H1 (cell line): ENCODE data around the gene RRP1. TPM values are rescaled to one million over a fixed set of nuclear protein-coding genes. Genes with fewer than 3 reads are reported as not detected.

ENCODE experiments used
- CTCF ChIA-PET: fragments of 300-600 bp; sonication (Branson Sonifier 250); formaldehyde crosslinking; loops from one replicate; lab custom pipeline; 2021; ENCODE audit not compliant: partially characterized antibody; lab: Charles Lee
- POLR2A ChIA-PET: fragments of 300-600 bp; sonication (Branson Sonifier 250); formaldehyde crosslinking; loops from one replicate; lab custom pipeline; 2021; ENCODE audit warnings: inconsistent platforms; ENCODE audit not compliant: partially characterized antibody; lab: Charles Lee
- DNase-seq, 2 experiments: peaks; one replicate each; pipeline versions ENCODE4 v3.0.0 to v3.0.0-alpha.2; 2010 to 2022; ENCODE audit warnings: low spot score in 2 of 2, low read depth in 1 of 2, mixed read lengths in 1 of 2
- FAIRE-seq: peaks from 2 replicates; lab custom pipeline; 2011; peaks lifted over from hg19 to GRCh38; lab: Jason Lieb, UNC
- H2AFZ ChIP-seq: 2 replicates; pipeline ENCODE4 v1.8.1; 2012; ENCODE audit warnings: low read length, inconsistent platforms
- H2AK5ac ChIP-seq: 2 replicates; pipeline ENCODE4 v1.6.1; 2013; ENCODE audit warnings: low read depth, low read length
- H2BK120ac ChIP-seq: replicated peaks from 2 replicates; pipeline ENCODE3; 2013; ENCODE audit warnings: low read depth, low read length, inconsistent platforms
- H2BK12ac ChIP-seq: 2 replicates; pipeline ENCODE4 v1.6.1; 2013; ENCODE audit warnings: low read depth, low read length
- H2BK15ac ChIP-seq: 2 replicates; pipeline ENCODE4 v1.6.1; 2013; ENCODE audit warnings: low read length
- H2BK20ac ChIP-seq: 2 replicates; pipeline ENCODE4 v1.6.1; 2013; ENCODE audit warnings: low read length
- H2BK5ac ChIP-seq: 2 replicates; pipeline ENCODE4 v1.6.1; 2013; ENCODE audit warnings: low read depth, low read length
- H3K14ac ChIP-seq: 2 replicates; pipeline ENCODE4 v1.6.1; 2013; ENCODE audit warnings: inconsistent platforms; ENCODE audit not compliant: insufficient read length
- H3K18ac ChIP-seq: 2 replicates; pipeline ENCODE4 v1.6.1; 2013; ENCODE audit warnings: low read length; ENCODE audit errors: extremely low read depth
- H3K23ac ChIP-seq: 2 replicates; pipeline ENCODE4 v1.6.1; 2013; ENCODE audit warnings: inconsistent platforms; ENCODE audit not compliant: insufficient read length
- H3K23me2 ChIP-seq: 2 replicates; pipeline ENCODE4 v1.6.1; 2013; ENCODE audit warnings: low read depth, low read length
- H3K27ac ChIP-seq: 2 replicates; pipeline ENCODE4 v1.6.1; 2011; ENCODE audit warnings: low read depth, low read length, inconsistent platforms
- H3K27me3 ChIP-seq, 4 experiments: replicated peaks in 1 of 4; 1 replicate in 1 of 4; 2 replicates in 3 of 4; pipeline versions ENCODE4 v1.6.1 to v1.8.1; 2011 to 2013; ENCODE audit warnings: low read length in 3 of 4, mild to moderate bottlenecking in 3 of 4, inconsistent platforms in 2 of 4, mixed read lengths in 2 of 4, moderate library complexity in 1 of 4; ENCODE audit not compliant: control insufficient read depth in 3 of 4, insufficient read depth in 3 of 4; ENCODE audit errors: extremely low read depth in 1 of 4
- H3K36me3 ChIP-seq, 4 experiments: 2 replicates each; pipeline versions ENCODE4 v1.6.1 to v1.8.1; 2011 to 2013; ENCODE audit warnings: mild to moderate bottlenecking in 4 of 4, low read length in 3 of 4, moderate library complexity in 2 of 4, control low read depth in 1 of 4, inconsistent platforms in 1 of 4; ENCODE audit not compliant: insufficient read depth in 4 of 4, control insufficient read depth in 2 of 4
- H3K4ac ChIP-seq: replicated peaks from 2 replicates; pipeline ENCODE3; 2013; ENCODE audit warnings: low read length, low read depth, mixed read lengths, inconsistent platforms; ENCODE audit not compliant: insufficient read length
- H3K4me1 ChIP-seq, 4 experiments: replicated peaks in 1 of 4; 1 replicate in 1 of 4; 2 replicates in 3 of 4; pipeline versions ENCODE4 v1.6.1 to v1.8.1; 2011 to 2013; ENCODE audit warnings: low read length in 3 of 4, inconsistent platforms in 2 of 4, mixed read lengths in 1 of 4; ENCODE audit not compliant: insufficient read depth in 4 of 4, control insufficient read depth in 3 of 4
- H3K4me2 ChIP-seq, 2 experiments: 2 replicates each; pipeline versions ENCODE4 v1.6.1 to v1.8.1; 2011 to 2013; ENCODE audit warnings: low read depth in 2 of 2, low read length in 2 of 2, control low read depth in 1 of 2, inconsistent platforms in 1 of 2, mild to moderate bottlenecking in 1 of 2; ENCODE audit not compliant: insufficient read depth in 1 of 2
- H3K4me3 ChIP-seq, 4 experiments: fragments of 200-600, 300-600 bp in 1 of 4; sonication (generic), shearing (Covaris generic), sonication (Bioruptor Twin) in 1 of 4; 2 replicates each; pipeline versions ENCODE4 v1.5.1 to v1.8.1; 2011 to 2016; ENCODE audit warnings: low read length in 4 of 4, low read depth in 3 of 4, control low read depth in 2 of 4, inconsistent platforms in 2 of 4, mild to moderate bottlenecking in 2 of 4, mixed read lengths in 1 of 4, moderate library complexity in 1 of 4; ENCODE audit not compliant: insufficient read depth in 2 of 4; ENCODE audit errors: extremely low read depth in 1 of 4
- H3K56ac ChIP-seq: replicated peaks from 2 replicates; pipeline ENCODE3; 2013; ENCODE audit warnings: low read depth, mild to moderate bottlenecking, mixed read lengths, low read length, inconsistent platforms; ENCODE audit not compliant: insufficient read length
- H3K79me1 ChIP-seq: 2 replicates; pipeline ENCODE4 v1.6.1; 2013; ENCODE audit warnings: low read depth, low read length, control low read depth
- H3K79me2 ChIP-seq, 2 experiments: 2 replicates each; pipeline versions ENCODE4 v1.6.1 to v1.8.1; 2012 to 2013; ENCODE audit warnings: low read length in 2 of 2, mild to moderate bottlenecking in 2 of 2, inconsistent platforms in 1 of 2; ENCODE audit not compliant: insufficient read depth in 2 of 2, control insufficient read depth in 1 of 2
- H3K9ac ChIP-seq, 4 experiments: replicated peaks in 1 of 4; 1 replicate in 1 of 4; 2 replicates in 3 of 4; pipeline versions ENCODE4 v1.6.1 to v1.8.1; 2011 to 2013; ENCODE audit warnings: low read depth in 3 of 4, low read length in 3 of 4, control low read depth in 2 of 4, mild to moderate bottlenecking in 2 of 4, moderate library complexity in 2 of 4, inconsistent platforms in 1 of 4; ENCODE audit errors: extremely low read depth in 1 of 4
- H3K9me3 ChIP-seq, 2 experiments: 2 replicates each; pipeline versions ENCODE4 v1.6.1 to v1.8.1; 2012 to 2013; ENCODE audit warnings: mild to moderate bottlenecking in 2 of 2, moderate library complexity in 2 of 2, control low read depth in 1 of 2, inconsistent platforms in 1 of 2, low read depth in 1 of 2, low read length in 1 of 2, mixed read lengths in 1 of 2; ENCODE audit not compliant: insufficient read depth in 2 of 2
- H4K20me1 ChIP-seq, 2 experiments: replicated peaks in 1 of 2; 2 replicates each; pipeline versions ENCODE3 to v1.8.1; 2011 to 2013; ENCODE audit warnings: inconsistent platforms in 2 of 2, low read length in 2 of 2, mild to moderate bottlenecking in 1 of 2; ENCODE audit not compliant: insufficient read depth in 2 of 2, control insufficient read depth in 1 of 2
- H4K5ac ChIP-seq: 2 replicates; pipeline ENCODE4 v1.6.1; 2013; ENCODE audit warnings: low read length, low read depth, mixed read lengths, inconsistent platforms; ENCODE audit not compliant: insufficient read length
- H4K8ac ChIP-seq: 2 replicates; pipeline ENCODE4 v1.8.0; 2013; ENCODE audit warnings: mild to moderate bottlenecking, moderate library complexity, low read length, inconsistent platforms; ENCODE audit not compliant: insufficient read depth; ENCODE audit errors: extremely low read depth
- H4K91ac ChIP-seq: replicated peaks from 2 replicates; pipeline ENCODE3; 2013; ENCODE audit warnings: low read length, mixed read lengths, inconsistent platforms; ENCODE audit not compliant: insufficient read length
- EGR1 ChIP-seq: IDR thresholded peaks from 2 replicates; pipeline ENCODE4 v1.6.1; 2011; ENCODE audit warnings: low read depth, low read length, borderline replicate concordance
- KDM4A ChIP-seq: IDR thresholded peaks from one replicate; pipeline ENCODE4 v1.7.1; 2012; ENCODE audit warnings: low read depth, mild to moderate bottlenecking, moderate library complexity, low read length, inconsistent platforms; ENCODE audit not compliant: severe bottlenecking
- NRF1 ChIP-seq: IDR thresholded peaks from 2 replicates; pipeline ENCODE4 v1.6.1; 2011; ENCODE audit warnings: mild to moderate bottlenecking, low read depth, low read length, improper control_type of control experiment
- POLR2AphosphoS5 ChIP-seq: IDR thresholded peaks from 2 replicates; pipeline ENCODE4 v1.6.1; 2011; ENCODE audit warnings: low read depth, low read length
- RXRA ChIP-seq: IDR thresholded peaks from 2 replicates; pipeline ENCODE4 v1.6.1; 2011; ENCODE audit warnings: low read depth, mild to moderate bottlenecking, low read length, moderate library complexity; ENCODE audit not compliant: insufficient read depth
- SIRT6 ChIP-seq: IDR thresholded peaks from one replicate; pipeline ENCODE4 v1.7.1; 2012; ENCODE audit warnings: low read length, inconsistent platforms
- SRF ChIP-seq: IDR thresholded peaks from 2 replicates; pipeline ENCODE4 v1.6.1; 2011; ENCODE audit warnings: mild to moderate bottlenecking, low read depth, low read length, moderate library complexity
- SUZ12 ChIP-seq: fragments of 200-600 bp; sonication (generic); IDR thresholded peaks from 2 replicates; pipeline ENCODE4 v1.6.1; 2012; ENCODE audit warnings: mild to moderate bottlenecking, inconsistent platforms, low read length, moderate library complexity, mixed read lengths
- TAF1 ChIP-seq: IDR thresholded peaks from 2 replicates; pipeline ENCODE4 v1.6.1; 2011; ENCODE audit warnings: mild to moderate bottlenecking, low read depth, low read length
- ZNF274 ChIP-seq: IDR thresholded peaks from 2 replicates; pipeline ENCODE4 v1.7.0; 2012; ENCODE audit warnings: low read length, borderline replicate concordance; ENCODE audit errors: extremely low read depth
- WGBS, 2 experiments: shearing (Covaris generic) in 1 of 2; methylation state at CpG; one replicate each; pipeline versions ENCODE4 v1.1.6 to v1.1.7; 2013 to 2015; ENCODE audit warnings: low lambda C conversion rate in 2 of 2, mixed read lengths in 2 of 2, inconsistent platforms in 1 of 2, low coverage in 1 of 2, missing lambda C conversion rate in 1 of 2; ENCODE audit not compliant: insufficient replicate concordance in 2 of 2, insufficient coverage in 1 of 2, insufficient read length in 1 of 2; ENCODE audit errors: extremely low coverage in 1 of 2, missing lambda C conversion rate in 1 of 2; 5-methylcytosine and 5-hydroxymethylcytosine counted together
- polyA plus RNA-seq, 7 experiments: library from polyadenylated mRNA; depleted of rRNA in 3 of 7; stranded (reverse) in 5 of 7; unstranded in 2 of 7; fragments of >200 nt in 5 of 7; fragments of 200-250 nt in 2 of 7; gene quantifications; 1 replicate in 5 of 7; 2 replicates in 1 of 7; 4 replicates in 1 of 7; pipeline versions ENCODE4 v1.2.1 to v1.2.3, GENCODE V29; 2011 to 2013; ENCODE audit warnings: missing spikeins in 2 of 7, mixed read lengths in 2 of 7
- total RNA-seq: library from RNA; stranded (reverse); fragmentation: NEBNext Ultra II Directional; extraction: Animal tissue kit (Norgen Biotek cat#: 25700); gene quantifications from 2 replicates; pipeline ENCODE4 v1.2.1, GENCODE V29; 2021

The RRP1 gene
- total and polyA plus RNA-seq, 2 of the 8 experiments (the other 6 are each of a cell fraction or from before 2014, with no cell fraction given): 11.6 to 55.2 TPM

DNA sequence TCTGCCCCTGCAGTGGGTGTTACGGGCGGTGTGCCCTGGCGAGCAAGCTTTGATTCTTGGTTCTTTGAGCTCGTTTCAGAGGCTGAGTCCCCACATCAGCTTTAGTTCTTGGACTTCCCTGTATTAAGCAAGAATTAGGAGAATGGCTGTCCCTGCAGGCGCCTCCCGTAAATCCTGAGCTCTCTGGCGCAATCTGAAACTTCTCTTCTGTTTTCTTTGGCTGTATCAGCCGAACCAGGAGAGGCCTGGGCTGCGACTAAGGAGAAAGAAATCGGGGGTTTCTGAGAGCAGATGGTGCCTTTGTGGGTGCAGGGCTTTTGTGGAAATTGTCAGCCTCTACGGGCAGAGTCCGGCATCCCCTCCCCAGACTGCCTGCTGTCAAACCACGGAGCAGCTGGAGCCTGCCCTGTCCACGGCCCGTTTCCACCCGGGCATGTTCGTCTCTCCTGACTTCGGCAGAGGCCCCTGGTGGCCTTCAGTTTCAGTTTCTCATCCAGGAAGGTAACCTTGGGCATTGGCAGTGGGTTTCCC lies 31.2 kb upstream of the RRP1 start:
- H3K9me3 ChIP-seq: no peaks in the 10 kb centered on the region
- H3K23me2 ChIP-seq: no peaks in the 10 kb centered on the region
- no peak overlapping the region for H3K18ac ChIP-seq
- H3K4me1 ChIP-seq: no peaks in the 10 kb centered on the region
- no peak overlapping the region for H2BK20ac ChIP-seq
- H2AK5ac ChIP-seq: no peak overlapping the region
- H2BK15ac ChIP-seq: no peak overlapping the region
- peaks cover 0 to 12% of the 10 kb centered on the region in 2 experiments for H4K20me1 ChIP-seq
- no peak overlapping the region for H3K56ac ChIP-seq
- WGBS, 2 experiments: 95% methylated on average over 18 of the region's 18 CpGs; no CpG with 5 or more reads in 1 of the 2 experiments
- H3K9ac ChIP-seq: no peak overlapping the region
- H4K5ac ChIP-seq: no peak overlapping the region
- DNase-seq (no peak), FAIRE-seq (no peak)
- no peaks in the 10 kb centered on the region for H3K79me2 ChIP-seq
- H3K23ac ChIP-seq: no peak overlapping the region
- H2AFZ ChIP-seq: no peak overlapping the region
- H3K79me1 ChIP-seq: no peaks in the 10 kb centered on the region
- H2BK12ac ChIP-seq: no peak overlapping the region
- ChIA-PET CTCF (no interaction called here), POLR2A (interaction anchor here (0.9 to 2.5 kb wide), 4 partner anchors 10 to 16 kb away, joined by 3 to 7 read pairs (median 6); no protein-coding TSS in a partner anchor)
- no peak overlapping the region for H2BK5ac ChIP-seq
- no peak overlapping the region for H3K14ac ChIP-seq
- TF ChIP-seq NRF1 (no peak), SRF (no peak), EGR1 (no peak), POLR2AphosphoS5 (no peak), TAF1 (no peak), KDM4A (no peak), ZNF274 (no peak), SIRT6 (no peak), SUZ12 (no peak), RXRA (no peak)
- H3K4ac ChIP-seq: no peak overlapping the region
- H3K27me3 ChIP-seq: no peaks in the 10 kb centered on the region
- H3K4me2 ChIP-seq: no peak overlapping the region
- no peak overlapping the region for H3K27ac ChIP-seq
- no peak overlapping the region for H2BK120ac ChIP-seq
- H4K91ac ChIP-seq: no peak overlapping the region
- H4K8ac ChIP-seq: no peak overlapping the region
- H3K36me3 ChIP-seq: peaks cover 5 to 29% (median 15%) of the 10 kb centered on the region in 4 experiments; a peak in 7 of 8 replicates
- no peak overlapping the region for H3K4me3 ChIP-seq
